Cardiac muscle cell (in vitro differentiated cells and primary cell): ENCODE results near the gene APELA. TPM values are rescaled to one million over a fixed set of nuclear protein-coding genes. Genes with fewer than 3 reads are reported as not detected.

Source experiments
- DNase-seq, 2 donors: peaks; one replicate each; pipeline versions ENCODE4 v3.0.0 to v3.0.0-alpha.2; 2010 to 2017; ENCODE audit warnings: low read depth in 1 of 2, low spot score in 1 of 2
- H3K27ac ChIP-seq: fragments of 200-600 bp; sonication (generic); 2 replicates; pipeline ENCODE4 v1.5.1; 2016
- H3K27me3 ChIP-seq: fragments of 200-600 bp; sonication (generic); 2 replicates; pipeline ENCODE4 v1.6.0; 2016; ENCODE audit warnings: control low read depth
- H3K36me3 ChIP-seq: fragments of 200-600 bp; sonication (generic); 2 replicates; pipeline ENCODE4 v1.5.1; 2016; ENCODE audit warnings: control low read depth
- H3K4me1 ChIP-seq: fragments of 200-600 bp; sonication (generic); 2 replicates; pipeline ENCODE4 v1.8.1; 2017; ENCODE audit warnings: low read depth, mild to moderate bottlenecking, mixed run types
- H3K4me3 ChIP-seq: fragments of 200-600 bp; sonication (generic); 2 replicates; pipeline ENCODE4 v1.5.1; 2016; ENCODE audit warnings: mild to moderate bottlenecking
- H3K9me3 ChIP-seq: fragments of 200-600 bp; sonication (generic); 2 replicates; pipeline ENCODE4 v1.5.1; 2017; ENCODE audit warnings: low read depth, mild to moderate bottlenecking, control low read depth
- CTCF ChIP-seq: IDR thresholded peaks from 2 replicates; pipeline ENCODE4 v1.5.1; 2012; ENCODE audit warnings: low read depth, mild to moderate bottlenecking, low read length
- polyA plus RNA-seq: library from polyadenylated mRNA; unstranded; fragments of >200 nt; fragmentation: Nextera tagmentation; extraction: Ambion mirVana; gene quantifications from 2 replicates; pipeline ENCODE4 v1.2.1, GENCODE V29; 2016
- total RNA-seq: library from RNA; depleted of rRNA; stranded (reverse); fragments of >200 nt; gene quantifications from 2 replicates; pipeline ENCODE4 v1.2.3, GENCODE V29; 2016

Gene APELA, protein sequence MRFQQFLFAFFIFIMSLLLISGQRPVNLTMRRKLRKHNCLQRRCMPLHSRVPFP
- total RNA-seq (2.3 and 2.8 TPM in 2 replicates), polyA plus RNA-seq (4.2 and 5.8 TPM in 2 replicates)

DNA sequence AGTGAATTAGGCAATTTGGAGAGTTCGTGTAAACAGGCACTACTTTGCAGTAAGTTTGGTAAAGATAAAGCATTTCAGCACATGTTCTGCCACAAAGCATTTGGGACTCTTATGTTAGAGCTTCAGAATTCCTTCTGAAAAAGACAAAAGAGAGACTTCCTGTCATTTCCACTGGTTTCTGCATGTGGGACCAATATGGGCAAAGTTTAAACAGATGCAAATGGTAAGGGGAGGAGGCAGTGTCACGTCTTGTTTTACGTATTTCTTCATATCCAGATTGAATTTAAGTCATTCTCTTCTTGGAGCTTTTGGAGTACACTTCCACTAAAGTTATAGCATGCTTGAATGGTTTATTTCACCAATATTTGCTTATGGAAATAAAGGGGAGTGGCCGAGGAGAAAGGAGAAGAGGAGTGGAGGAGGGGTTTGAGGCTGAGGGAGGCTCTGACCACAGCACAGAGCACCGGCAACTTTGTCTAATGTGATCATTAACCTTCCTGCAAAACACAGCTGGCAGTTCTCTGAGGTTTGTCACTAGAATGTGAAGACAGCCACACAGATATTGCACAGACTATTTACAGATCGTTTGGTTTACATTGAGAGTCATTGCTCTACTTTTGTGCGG lies at the start of gene APELA:
Gene APELA, plus strand, starts transcription at position 479 of the 625 bp plus-strand sequence. CDS start 154 bp downstream, outside the sequence.
- no peaks in the 10 kb centered on the region for H3K9me3 ChIP-seq
- TF ChIP-seq CTCF: no peak
- peak within 1 kb of the TSS; percentile 11 for H3K27ac ChIP-seq
- no peaks in the 10 kb centered on the region for H3K36me3 ChIP-seq
- peak in 1 of 2 donors; percentile 77 for DNase-seq
- H3K27me3 ChIP-seq: no peaks in the 10 kb centered on the region
- peak within 1 kb of the TSS; percentile 28 for H3K4me3 ChIP-seq
- H3K4me1 ChIP-seq: peaks cover 21% of the 10 kb centered on the region

DNA sequence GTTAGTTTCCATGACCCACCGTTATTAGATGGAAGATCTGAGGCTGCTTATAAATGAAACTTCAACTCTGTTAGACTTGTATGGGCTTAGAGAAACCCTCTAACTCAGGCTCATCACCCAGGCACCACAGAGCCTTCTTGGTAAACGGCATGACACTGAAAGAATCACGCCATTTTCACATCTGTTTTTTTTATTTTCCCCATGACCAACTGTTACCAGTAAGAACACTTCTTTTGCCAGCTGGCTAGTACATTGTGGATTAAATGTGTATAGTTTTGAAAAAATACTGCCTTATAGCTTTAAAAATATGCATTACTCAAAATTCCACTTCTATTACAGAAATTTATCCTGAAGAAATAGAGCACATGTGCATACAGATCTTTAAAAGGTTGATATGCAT lies 48.0 kb upstream of the APELA start:
- H3K27ac ChIP-seq: no peak overlapping the region
- H3K36me3 ChIP-seq: no peaks in the 10 kb centered on the region
- H3K27me3 ChIP-seq: no peaks in the 10 kb centered on the region
- DNase-seq: no peak
- H3K4me1 ChIP-seq: no peaks in the 10 kb centered on the region
- no peaks in the 10 kb centered on the region for H3K9me3 ChIP-seq
- TF ChIP-seq CTCF: no peak
- H3K4me3 ChIP-seq: no peak overlapping the region

GRCh38 chr4:164846566-164846965 lies 30.4 kb upstream of the APELA start:
- H3K36me3 ChIP-seq: no peaks in the 10 kb centered on the region
- H3K4me3 ChIP-seq: no peak overlapping the region
- no peak overlapping the region for H3K27ac ChIP-seq
- H3K4me1 ChIP-seq: no peaks in the 10 kb centered on the region
- DNase-seq: no peak
- no peaks in the 10 kb centered on the region for H3K27me3 ChIP-seq
- TF ChIP-seq CTCF: no peak
- no peaks in the 10 kb centered on the region for H3K9me3 ChIP-seq

GRCh38 chr4:164847016-164847415 lies 30.0 kb upstream of the APELA start:
- H3K27ac ChIP-seq: no peak overlapping the region
- no peaks in the 10 kb centered on the region for H3K27me3 ChIP-seq
- no peak for TF ChIP-seq CTCF
- DNase-seq: peak in 1 of 2 donors; percentile 3
- H3K4me3 ChIP-seq: no peak overlapping the region
- no peaks in the 10 kb centered on the region for H3K4me1 ChIP-seq
- H3K36me3 ChIP-seq: no peaks in the 10 kb centered on the region
- H3K9me3 ChIP-seq: no peaks in the 10 kb centered on the region

DNA sequence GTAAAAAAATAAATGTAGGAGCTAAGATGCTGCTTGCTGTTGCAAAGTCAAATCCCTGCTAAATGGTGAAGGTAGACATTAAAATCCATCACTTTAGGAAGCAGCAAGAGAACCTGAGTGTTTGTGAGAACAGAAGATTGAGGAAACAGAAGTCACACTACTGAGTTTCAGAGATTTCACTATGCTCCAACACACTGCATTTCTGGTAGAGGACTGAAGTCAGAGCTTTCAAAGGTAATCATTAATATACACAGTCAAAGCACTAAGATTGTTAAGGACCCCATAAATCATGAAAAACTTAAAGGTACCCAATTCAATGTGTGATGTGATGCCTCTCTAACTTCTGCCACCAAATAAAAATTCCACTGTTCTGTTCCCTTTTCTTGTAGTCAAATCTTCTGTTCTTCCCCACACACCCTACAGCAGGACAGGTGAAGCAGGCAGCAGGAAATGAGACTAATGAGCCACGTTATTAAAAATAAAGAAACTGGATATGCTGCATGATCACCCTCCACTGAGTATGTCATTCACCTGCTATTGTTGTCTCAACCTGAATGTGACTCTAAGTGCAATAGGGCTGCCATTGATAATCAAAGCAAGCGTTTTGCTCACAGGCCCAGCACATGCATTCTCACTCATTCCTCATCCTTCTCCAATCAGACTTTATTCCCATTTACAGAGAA lies 28.9 kb upstream of the APELA start:
- H3K4me1 ChIP-seq: no peaks in the 10 kb centered on the region
- no peak for TF ChIP-seq CTCF
- DNase-seq: no peak
- H3K27me3 ChIP-seq: no peaks in the 10 kb centered on the region
- H3K27ac ChIP-seq: no peak overlapping the region
- H3K4me3 ChIP-seq: no peak overlapping the region
- no peaks in the 10 kb centered on the region for H3K9me3 ChIP-seq
- no peaks in the 10 kb centered on the region for H3K36me3 ChIP-seq
